Measurements from ENCODE around the gene KDM1A. TPM values are rescaled to one million over a fixed set of nuclear protein-coding genes. Genes with fewer than 3 reads are reported as not detected.
A peak's percentile ranks its signal among the peaks of the same experiment; 100 is the strongest.

KDM1A gene
- total and polyA plus RNA-seq, 9 of the 15 experiments (the other 6 are each of a cell fraction or from before 2014, with no cell fraction given) = 59.2 to 181 (median 168) TPM

- no peak for TF ChIP-seq CREBBP (IDR thresholded peaks at IDR 0.05; ENCODE audit: low read depth, low read length)
- no peak for TF ChIP-seq ZNF780A (CRISPR knock-in tag; IDR thresholded peaks at IDR 0.05)
- peak in 1 of 2 experiments; percentile 28; a peak in 1 of 4 replicates for TF ChIP-seq ZNF639 (CRISPR knock-in tag; conservative IDR thresholded peaks at IDR 0.05 in 1 of 2, IDR thresholded peaks at IDR 0.05 in 1 of 2)
- no peak for TF ChIP-seq ZNF518B (CRISPR knock-in tag; IDR thresholded peaks at IDR 0.05)
- TF ChIP-seq, protein P1, sequence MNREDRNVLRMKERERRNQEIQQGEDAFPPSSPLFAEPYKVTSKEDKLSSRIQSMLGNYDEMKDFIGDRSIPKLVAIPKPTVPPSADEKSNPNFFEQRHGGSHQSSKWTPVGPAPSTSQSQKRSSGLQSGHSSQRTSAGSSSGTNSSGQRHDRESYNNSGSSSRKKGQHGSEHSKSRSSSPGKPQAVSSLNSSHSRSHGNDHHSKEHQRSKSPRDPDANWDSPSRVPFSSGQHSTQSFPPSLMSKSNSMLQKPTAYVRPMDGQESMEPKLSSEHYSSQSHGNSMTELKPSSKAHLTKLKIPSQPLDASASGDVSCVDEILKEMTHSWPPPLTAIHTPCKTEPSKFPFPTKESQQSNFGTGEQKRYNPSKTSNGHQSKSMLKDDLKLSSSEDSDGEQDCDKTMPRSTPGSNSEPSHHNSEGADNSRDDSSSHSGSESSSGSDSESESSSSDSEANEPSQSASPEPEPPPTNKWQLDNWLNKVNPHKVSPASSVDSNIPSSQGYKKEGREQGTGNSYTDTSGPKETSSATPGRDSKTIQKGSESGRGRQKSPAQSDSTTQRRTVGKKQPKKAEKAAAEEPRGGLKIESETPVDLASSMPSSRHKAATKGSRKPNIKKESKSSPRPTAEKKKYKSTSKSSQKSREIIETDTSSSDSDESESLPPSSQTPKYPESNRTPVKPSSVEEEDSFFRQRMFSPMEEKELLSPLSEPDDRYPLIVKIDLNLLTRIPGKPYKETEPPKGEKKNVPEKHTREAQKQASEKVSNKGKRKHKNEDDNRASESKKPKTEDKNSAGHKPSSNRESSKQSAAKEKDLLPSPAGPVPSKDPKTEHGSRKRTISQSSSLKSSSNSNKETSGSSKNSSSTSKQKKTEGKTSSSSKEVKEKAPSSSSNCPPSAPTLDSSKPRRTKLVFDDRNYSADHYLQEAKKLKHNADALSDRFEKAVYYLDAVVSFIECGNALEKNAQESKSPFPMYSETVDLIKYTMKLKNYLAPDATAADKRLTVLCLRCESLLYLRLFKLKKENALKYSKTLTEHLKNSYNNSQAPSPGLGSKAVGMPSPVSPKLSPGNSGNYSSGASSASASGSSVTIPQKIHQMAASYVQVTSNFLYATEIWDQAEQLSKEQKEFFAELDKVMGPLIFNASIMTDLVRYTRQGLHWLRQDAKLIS (CRISPR knock-in tag; IDR thresholded peaks at IDR 0.05) = no peak
- TF ChIP-seq, protein P2, sequence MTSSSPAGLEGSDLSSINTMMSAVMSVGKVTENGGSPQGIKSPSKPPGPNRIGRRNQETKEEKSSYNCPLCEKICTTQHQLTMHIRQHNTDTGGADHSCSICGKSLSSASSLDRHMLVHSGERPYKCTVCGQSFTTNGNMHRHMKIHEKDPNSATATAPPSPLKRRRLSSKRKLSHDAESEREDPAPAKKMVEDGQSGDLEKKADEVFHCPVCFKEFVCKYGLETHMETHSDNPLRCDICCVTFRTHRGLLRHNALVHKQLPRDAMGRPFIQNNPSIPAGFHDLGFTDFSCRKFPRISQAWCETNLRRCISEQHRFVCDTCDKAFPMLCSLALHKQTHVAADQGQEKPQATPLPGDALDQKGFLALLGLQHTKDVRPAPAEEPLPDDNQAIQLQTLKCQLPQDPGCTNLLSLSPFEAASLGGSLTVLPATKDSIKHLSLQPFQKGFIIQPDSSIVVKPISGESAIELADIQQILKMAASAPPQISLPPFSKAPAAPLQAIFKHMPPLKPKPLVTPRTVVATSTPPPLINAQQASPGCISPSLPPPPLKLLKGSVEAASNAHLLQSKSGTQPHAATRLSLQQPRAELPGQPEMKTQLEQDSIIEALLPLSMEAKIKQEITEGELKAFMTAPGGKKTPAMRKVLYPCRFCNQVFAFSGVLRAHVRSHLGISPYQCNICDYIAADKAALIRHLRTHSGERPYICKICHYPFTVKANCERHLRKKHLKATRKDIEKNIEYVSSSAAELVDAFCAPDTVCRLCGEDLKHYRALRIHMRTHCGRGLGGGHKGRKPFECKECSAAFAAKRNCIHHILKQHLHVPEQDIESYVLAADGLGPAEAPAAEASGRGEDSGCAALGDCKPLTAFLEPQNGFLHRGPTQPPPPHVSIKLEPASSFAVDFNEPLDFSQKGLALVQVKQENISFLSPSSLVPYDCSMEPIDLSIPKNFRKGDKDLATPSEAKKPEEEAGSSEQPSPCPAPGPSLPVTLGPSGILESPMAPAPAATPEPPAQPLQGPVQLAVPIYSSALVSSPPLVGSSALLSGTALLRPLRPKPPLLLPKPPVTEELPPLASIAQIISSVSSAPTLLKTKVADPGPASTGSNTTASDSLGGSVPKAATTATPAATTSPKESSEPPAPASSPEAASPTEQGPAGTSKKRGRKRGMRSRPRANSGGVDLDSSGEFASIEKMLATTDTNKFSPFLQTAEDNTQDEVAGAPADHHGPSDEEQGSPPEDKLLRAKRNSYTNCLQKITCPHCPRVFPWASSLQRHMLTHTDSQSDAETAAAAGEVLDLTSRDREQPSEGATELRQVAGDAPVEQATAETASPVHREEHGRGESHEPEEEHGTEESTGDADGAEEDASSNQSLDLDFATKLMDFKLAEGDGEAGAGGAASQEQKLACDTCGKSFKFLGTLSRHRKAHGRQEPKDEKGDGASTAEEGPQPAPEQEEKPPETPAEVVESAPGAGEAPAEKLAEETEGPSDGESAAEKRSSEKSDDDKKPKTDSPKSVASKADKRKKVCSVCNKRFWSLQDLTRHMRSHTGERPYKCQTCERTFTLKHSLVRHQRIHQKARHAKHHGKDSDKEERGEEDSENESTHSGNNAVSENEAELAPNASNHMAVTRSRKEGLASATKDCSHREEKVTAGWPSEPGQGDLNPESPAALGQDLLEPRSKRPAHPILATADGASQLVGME (CRISPR knock-in tag; IDR thresholded peaks at IDR 0.05) = no peak
- TF ChIP-seq SIN3A (IDR thresholded peaks at IDR 0.05; ENCODE audit: borderline replicate concordance in 2 of 2, control insufficient read depth in 1 of 2, low read depth in 2 of 2, low read length in 2 of 2) = no peak
These were observed 99.9 kb downstream of the KDM1A start (continued) for GRCh38 chr1:23118957-23119792.

All from K562 (cell line).